ENCODE data around the gene MAPK8IP1.

The MAPK8IP1 gene

GRCh38 chr11:45853332-45854219 is 31.9 kb upstream of the MAPK8IP1 start:
- Histone ChIP-seq H3K27me3 (ENCODE audit: insufficient read depth, insufficient read length) (no peaks in the 10 kb centered on the region), H3K4me1 (ENCODE audit: insufficient read depth, insufficient read length) (peaks cover 30% of the 10 kb centered on the region), H3K9ac (ENCODE audit: insufficient read length, low read depth) (no peak overlapping the region), H3K36me3 (ENCODE audit: insufficient read depth, insufficient read length, low read length) (peaks cover 22% of the 10 kb centered on the region), H3K4me3 (ENCODE audit: insufficient read length, low read depth) (no peak overlapping the region), H3K9me3 (ENCODE audit: insufficient read depth, low read length) (no peaks in the 10 kb centered on the region)
- TF ChIP-seq ZNF274 (IDR thresholded peaks at IDR 0.05; ENCODE audit: low read depth, low read length) (no peak), YY1 (IDR thresholded peaks at IDR 0.05; ENCODE audit: insufficient read depth, insufficient read length) (no peak), SUZ12 (IDR thresholded peaks at IDR 0.05; ENCODE audit: extremely low read depth, insufficient read depth, insufficient read length) (no peak)
- DNase-seq (ENCODE audit: low read depth, low spot score), result no peak

- Histone ChIP-seq H3K4me3 (ENCODE audit: insufficient read length, low read depth) (no peak overlapping the region), H3K27me3 (ENCODE audit: insufficient read depth, insufficient read length) (no peaks in the 10 kb centered on the region), H3K9ac (ENCODE audit: insufficient read length, low read depth) (no peak overlapping the region), H3K9me3 (ENCODE audit: insufficient read depth, low read length) (no peaks in the 10 kb centered on the region), H3K4me1 (ENCODE audit: insufficient read depth, insufficient read length) (peaks cover 42% of the 10 kb centered on the region), H3K36me3 (ENCODE audit: insufficient read depth, insufficient read length, low read length) (peaks cover 31% of the 10 kb centered on the region)
- no peak for DNase-seq (ENCODE audit: low read depth, low spot score)
- TF ChIP-seq SUZ12 (IDR thresholded peaks at IDR 0.05; ENCODE audit: extremely low read depth, insufficient read depth, insufficient read length) (no peak), YY1 (IDR thresholded peaks at IDR 0.05; ENCODE audit: insufficient read depth, insufficient read length) (no peak), ZNF274 (IDR thresholded peaks at IDR 0.05; ENCODE audit: low read depth, low read length) (no peak)
Observed at GRCh38 chr11:45855308-45855707, 30.1 kb upstream of the MAPK8IP1 start.

GRCh38 chr11:45856044-45856468 is 29.4 kb upstream of the MAPK8IP1 start:
- H3K27me3 ChIP-seq (ENCODE audit: insufficient read depth, insufficient read length), result no peaks in the 10 kb centered on the region
- peaks cover 42% of the 10 kb centered on the region for H3K4me1 ChIP-seq (ENCODE audit: insufficient read depth, insufficient read length)
- H3K9me3 ChIP-seq (ENCODE audit: insufficient read depth, low read length), result no peaks in the 10 kb centered on the region
- no peak for DNase-seq (ENCODE audit: low read depth, low spot score)
- H3K4me3 ChIP-seq (ENCODE audit: insufficient read length, low read depth), result no peak overlapping the region
- peaks cover 39% of the 10 kb centered on the region for H3K36me3 ChIP-seq (ENCODE audit: insufficient read depth, insufficient read length, low read length)
- TF ChIP-seq ZNF274 (IDR thresholded peaks at IDR 0.05; ENCODE audit: low read depth, low read length) (no peak), YY1 (IDR thresholded peaks at IDR 0.05; ENCODE audit: insufficient read depth, insufficient read length) (no peak), SUZ12 (IDR thresholded peaks at IDR 0.05; ENCODE audit: extremely low read depth, insufficient read depth, insufficient read length) (no peak)
- H3K9ac ChIP-seq (ENCODE audit: insufficient read length, low read depth), result no peak overlapping the region

GRCh38 chr11:45857961-45858474 is 27.4 kb upstream of the MAPK8IP1 start:
- no peak overlapping the region for H3K4me3 ChIP-seq (ENCODE audit: insufficient read length, low read depth)
- peaks cover 56% of the 10 kb centered on the region for H3K36me3 ChIP-seq (ENCODE audit: insufficient read depth, insufficient read length, low read length)
- no peak for DNase-seq (ENCODE audit: low read depth, low spot score)
- no peaks in the 10 kb centered on the region for H3K27me3 ChIP-seq (ENCODE audit: insufficient read depth, insufficient read length)
- TF ChIP-seq ZNF274 (IDR thresholded peaks at IDR 0.05; ENCODE audit: low read depth, low read length) (no peak), SUZ12 (IDR thresholded peaks at IDR 0.05; ENCODE audit: extremely low read depth, insufficient read depth, insufficient read length) (no peak), YY1 (IDR thresholded peaks at IDR 0.05; ENCODE audit: insufficient read depth, insufficient read length) (no peak)
- peaks cover 34% of the 10 kb centered on the region for H3K4me1 ChIP-seq (ENCODE audit: insufficient read depth, insufficient read length)
- H3K9ac ChIP-seq (ENCODE audit: insufficient read length, low read depth), result no peak overlapping the region
- no peaks in the 10 kb centered on the region for H3K9me3 ChIP-seq (ENCODE audit: insufficient read depth, low read length)

GRCh38 chr11:45858751-45859398 is 26.6 kb upstream of the MAPK8IP1 start:
- no peaks in the 10 kb centered on the region for H3K27me3 ChIP-seq (ENCODE audit: insufficient read depth, insufficient read length)
- H3K9me3 ChIP-seq (ENCODE audit: insufficient read depth, low read length), result no peaks in the 10 kb centered on the region
- TF ChIP-seq YY1 (IDR thresholded peaks at IDR 0.05; ENCODE audit: insufficient read depth, insufficient read length) (no peak), ZNF274 (IDR thresholded peaks at IDR 0.05; ENCODE audit: low read depth, low read length) (no peak), SUZ12 (IDR thresholded peaks at IDR 0.05; ENCODE audit: extremely low read depth, insufficient read depth, insufficient read length) (no peak)
- H3K36me3 ChIP-seq (ENCODE audit: insufficient read depth, insufficient read length, low read length), result peaks cover 61% of the 10 kb centered on the region
- no peak overlapping the region for H3K4me3 ChIP-seq (ENCODE audit: insufficient read length, low read depth)
- H3K9ac ChIP-seq (ENCODE audit: insufficient read length, low read depth), result no peak overlapping the region
- no peak for DNase-seq (ENCODE audit: low read depth, low spot score)
- peaks cover 29% of the 10 kb centered on the region for H3K4me1 ChIP-seq (ENCODE audit: insufficient read depth, insufficient read length)

- no peaks in the 10 kb centered on the region for H3K9me3 ChIP-seq (ENCODE audit: insufficient read depth, low read length)
- H3K4me1 ChIP-seq (ENCODE audit: insufficient read depth, insufficient read length), result peaks cover 27% of the 10 kb centered on the region
- no peak for DNase-seq (ENCODE audit: low read depth, low spot score)
- H3K4me3 ChIP-seq (ENCODE audit: insufficient read length, low read depth), result no peak overlapping the region
- H3K36me3 ChIP-seq (ENCODE audit: insufficient read depth, insufficient read length, low read length), result peaks cover 66% of the 10 kb centered on the region
- H3K9ac ChIP-seq (ENCODE audit: insufficient read length, low read depth), result peak overlapping the region; percentile 17
- TF ChIP-seq YY1 (IDR thresholded peaks at IDR 0.05; ENCODE audit: insufficient read depth, insufficient read length), result no peak
- H3K27me3 ChIP-seq (ENCODE audit: insufficient read depth, insufficient read length), result no peaks in the 10 kb centered on the region
Observed at GRCh38 chr11:45859661-45860140, 25.8 kb upstream of the MAPK8IP1 start.

GRCh38 chr11:45860348-45860747 is 25.1 kb upstream of the MAPK8IP1 start:
- Histone ChIP-seq H3K4me1 (ENCODE audit: insufficient read depth, insufficient read length) (peaks cover 22% of the 10 kb centered on the region), H3K4me3 (ENCODE audit: insufficient read length, low read depth) (no peak overlapping the region), H3K36me3 (ENCODE audit: insufficient read depth, insufficient read length, low read length) (peaks cover 70% of the 10 kb centered on the region), H3K27me3 (ENCODE audit: insufficient read depth, insufficient read length) (no peaks in the 10 kb centered on the region), H3K9me3 (ENCODE audit: insufficient read depth, low read length) (no peaks in the 10 kb centered on the region), H3K9ac (ENCODE audit: insufficient read length, low read depth) (no peak overlapping the region)
- DNase-seq (ENCODE audit: low read depth, low spot score), result no peak
- TF ChIP-seq SUZ12 (IDR thresholded peaks at IDR 0.05; ENCODE audit: extremely low read depth, insufficient read depth, insufficient read length) (no peak), YY1 (IDR thresholded peaks at IDR 0.05; ENCODE audit: insufficient read depth, insufficient read length) (no peak), ZNF274 (IDR thresholded peaks at IDR 0.05; ENCODE audit: low read depth, low read length) (no peak)
